Smooth muscle cell (in vitro differentiated cells): ENCODE data around the gene GATA3. TPM values are rescaled to one million over a fixed set of nuclear protein-coding genes. Genes with fewer than 3 reads are reported as not detected.

Experiments used
- DNase-seq: peaks from one replicate; lab custom pipeline; 2025; ENCODE audit not compliant: unreplicated experiment; lab: John Stamatoyannopoulos, UW
- H2AFZ ChIP-seq: fragments of 200-600 bp; sonication (generic); 2 replicates; pipeline ENCODE4 v1.6.0; 2016; ENCODE audit warnings: antibody characterized with exemption, low read depth, mild to moderate bottlenecking
- H3F3A ChIP-seq: fragments of 200-600 bp; sonication (generic); 2 replicates; pipeline ENCODE4 v1.6.0; 2017; ENCODE audit warnings: antibody characterized with exemption, low read depth
- H3K27ac ChIP-seq: fragments of 200-600 bp; sonication (generic); 2 replicates; pipeline ENCODE4 v1.5.1; 2016; ENCODE audit warnings: low read depth, mild to moderate bottlenecking
- H3K27me3 ChIP-seq: fragments of 200-600 bp; sonication (generic); 2 replicates; pipeline ENCODE4 v1.6.1; 2016; ENCODE audit warnings: low read depth, mild to moderate bottlenecking
- H3K36me3 ChIP-seq: fragments of 200-600 bp; sonication (generic); 2 replicates; pipeline ENCODE4 v1.5.1; 2016; ENCODE audit warnings: low read depth
- H3K4me1 ChIP-seq: fragments of 200-600 bp; sonication (generic); 2 replicates; pipeline ENCODE4 v1.5.1; 2016; ENCODE audit warnings: low read depth
- H3K4me2 ChIP-seq: fragments of 200-600 bp; sonication (generic); 2 replicates; pipeline ENCODE4 v1.6.0; 2016; ENCODE audit warnings: mild to moderate bottlenecking
- H3K4me3 ChIP-seq: fragments of 200-600 bp; sonication (generic); 2 replicates; pipeline ENCODE4 v1.5.1; 2016; ENCODE audit warnings: mild to moderate bottlenecking
- H3K79me2 ChIP-seq: fragments of 200-600 bp; sonication (generic); 2 replicates; pipeline ENCODE4 v1.6.0; 2016; ENCODE audit warnings: low read depth, mild to moderate bottlenecking
- H3K9ac ChIP-seq: fragments of 200-600 bp; sonication (generic); 2 replicates; pipeline ENCODE4 v1.6.0; 2016; ENCODE audit warnings: low read depth
- H3K9me3 ChIP-seq: fragments of 200-600 bp; sonication (generic); replicated peaks from 2 replicates; pipeline ENCODE4 v1.5.1; 2016; ENCODE audit warnings: low read depth
- H4K20me1 ChIP-seq: fragments of 200-600 bp; sonication (generic); 2 replicates; pipeline ENCODE4 v1.6.0; 2016; ENCODE audit warnings: low read depth
- CTCF ChIP-seq: fragments of 200-600 bp; sonication (generic); IDR thresholded peaks from 2 replicates; pipeline ENCODE4 v1.5.1; 2017; ENCODE audit warnings: borderline replicate concordance, mild to moderate bottlenecking, antibody characterized with exemption; ENCODE audit not compliant: insufficient read depth, poor library complexity, severe bottlenecking
- WGBS: methylation state at CpG from one replicate; pipeline ENCODE4 v1.1.7; 2016; ENCODE audit warnings: low lambda C conversion rate; 5-methylcytosine and 5-hydroxymethylcytosine counted together
- polyA plus RNA-seq: library from polyadenylated mRNA; unstranded; fragments of >200 nt; fragmentation: Nextera tagmentation; extraction: Ambion mirVana; gene quantifications from 2 replicates; pipeline ENCODE4 v1.2.1, GENCODE V29; 2016
- total RNA-seq: library from RNA; depleted of rRNA; stranded (reverse); fragments of >200 nt; gene quantifications from 2 replicates; pipeline ENCODE4 v1.2.3, GENCODE V29; 2014

Gene GATA3
- total and polyA plus RNA-seq, 2 experiments from 2014 or later = 5.2 to 6.9 TPM

GRCh38 chr10:8085251-8085650 lies 30.8 kb downstream of the GATA3 start:
- no peaks in the 10 kb centered on the region for H3K36me3 ChIP-seq
- H4K20me1 ChIP-seq = no peaks in the 10 kb centered on the region
- H3K9me3 ChIP-seq = no peaks in the 10 kb centered on the region
- H3K4me3 ChIP-seq = no peak overlapping the region
- no peaks in the 10 kb centered on the region for H3K4me1 ChIP-seq
- no peak overlapping the region for H3K27ac ChIP-seq
- no peak overlapping the region for H2AFZ ChIP-seq
- no peak for TF ChIP-seq CTCF
- no peak overlapping the region for H3K9ac ChIP-seq
- no peaks in the 10 kb centered on the region for H3K79me2 ChIP-seq
- no peak for DNase-seq
- no peak overlapping the region for H3K4me2 ChIP-seq
- 86% methylated on average over 4 of the region's 4 CpGs for WGBS
- peaks cover under 1% of the 10 kb centered on the region for H3K27me3 ChIP-seq
- H3F3A ChIP-seq = no peaks in the 10 kb centered on the region

- Histone ChIP-seq H3K36me3 (no peaks in the 10 kb centered on the region), H3K27me3 (peaks cover 5% of the 10 kb centered on the region), H3K4me2 (no peak overlapping the region), H4K20me1 (no peaks in the 10 kb centered on the region), H3F3A (no peaks in the 10 kb centered on the region), H3K79me2 (no peaks in the 10 kb centered on the region), H3K9me3 (no peaks in the 10 kb centered on the region), H2AFZ (no peak overlapping the region), H3K27ac (no peak overlapping the region), H3K4me1 (no peaks in the 10 kb centered on the region), H3K4me3 (no peak overlapping the region), H3K9ac (no peak overlapping the region)
- no peak for TF ChIP-seq CTCF
- WGBS = 90% methylated on average over 5 of the region's 5 CpGs
- DNase-seq = no peak
Measured at GRCh38 chr10:8086315-8086714, 31.8 kb downstream of the GATA3 start.

GRCh38 chr10:8088504-8088903 lies 34.0 kb downstream of the GATA3 start:
- Histone ChIP-seq H3K9me3 (no peaks in the 10 kb centered on the region), H3K4me3 (no peak overlapping the region), H3K36me3 (no peaks in the 10 kb centered on the region), H3K4me1 (no peaks in the 10 kb centered on the region), H3K27ac (no peak overlapping the region), H3F3A (no peaks in the 10 kb centered on the region), H2AFZ (no peak overlapping the region), H3K27me3 (peaks cover 5% of the 10 kb centered on the region), H3K4me2 (no peak overlapping the region), H3K9ac (no peak overlapping the region), H4K20me1 (no peaks in the 10 kb centered on the region), H3K79me2 (no peaks in the 10 kb centered on the region)
- no peak for DNase-seq
- 65% methylated on average over 6 of the region's 6 CpGs for WGBS
- TF ChIP-seq CTCF = no peak

- DNase-seq = no peak
- Histone ChIP-seq H3K4me1 (no peaks in the 10 kb centered on the region), H4K20me1 (no peaks in the 10 kb centered on the region), H3K9me3 (no peaks in the 10 kb centered on the region), H3K4me2 (no peak overlapping the region), H3K79me2 (no peaks in the 10 kb centered on the region), H2AFZ (no peak overlapping the region), H3K27ac (no peak overlapping the region), H3K27me3 (peaks cover 5% of the 10 kb centered on the region), H3K9ac (no peak overlapping the region), H3K36me3 (no peaks in the 10 kb centered on the region), H3F3A (no peaks in the 10 kb centered on the region), H3K4me3 (no peak overlapping the region)
- no peak for TF ChIP-seq CTCF
- 49% methylated on average over 2 of the region's 2 CpGs for WGBS
Measured at GRCh38 chr10:8092428-8092827, 37.9 kb downstream of the GATA3 start.
